NB4 (cell line): Measurements from ENCODE around the gene GGCX.

Experiments used
- TF ChIP-seq, protein P1 (sequence below): IDR thresholded peaks from one replicate; pipeline ENCODE4 v1.5.1; 2012; ENCODE audit warnings: low read depth, low read length
- TF ChIP-seq, protein P2 (sequence below): IDR thresholded peaks from 2 replicates; pipeline ENCODE4 v1.6.1; 2011; ENCODE audit warnings: low read depth, low read length

DNA sequence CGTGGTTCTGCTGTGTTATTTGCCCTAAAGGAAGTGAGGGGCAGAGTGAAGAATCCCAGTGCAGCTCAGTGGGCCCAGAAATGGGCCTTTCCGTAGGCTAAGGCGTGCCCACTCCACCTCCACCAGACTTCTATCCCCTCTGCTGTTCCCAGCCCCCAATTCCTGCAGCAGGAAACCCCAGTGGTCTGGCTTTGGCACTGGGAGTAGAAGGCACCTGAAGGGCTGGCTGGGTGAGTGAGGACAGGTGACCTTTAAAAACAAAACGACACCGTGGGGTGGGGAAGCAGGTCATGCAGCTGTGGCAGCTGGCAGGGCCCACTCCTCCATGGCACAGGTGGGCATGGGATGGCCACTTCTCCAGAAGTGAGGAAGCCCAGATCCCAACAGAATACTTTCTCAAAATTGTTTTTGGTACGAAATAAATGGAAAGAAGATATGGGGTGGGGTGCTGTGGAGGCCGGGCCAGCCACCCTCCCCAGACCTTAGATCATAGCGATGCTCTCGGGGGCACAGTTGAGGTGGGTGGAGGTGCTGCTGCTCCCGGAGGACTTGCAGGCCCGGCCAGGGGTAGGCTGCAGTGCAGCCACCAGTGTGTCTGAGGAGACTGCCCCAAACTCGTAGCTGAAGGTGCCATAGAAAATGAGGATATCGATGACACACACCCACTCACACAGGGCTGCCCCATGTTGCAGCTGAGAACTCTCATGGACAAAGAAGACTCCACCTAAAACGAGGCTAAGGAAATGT, 37.5 kb upstream of the GGCX start:
- TF ChIP-seq, protein P1, sequence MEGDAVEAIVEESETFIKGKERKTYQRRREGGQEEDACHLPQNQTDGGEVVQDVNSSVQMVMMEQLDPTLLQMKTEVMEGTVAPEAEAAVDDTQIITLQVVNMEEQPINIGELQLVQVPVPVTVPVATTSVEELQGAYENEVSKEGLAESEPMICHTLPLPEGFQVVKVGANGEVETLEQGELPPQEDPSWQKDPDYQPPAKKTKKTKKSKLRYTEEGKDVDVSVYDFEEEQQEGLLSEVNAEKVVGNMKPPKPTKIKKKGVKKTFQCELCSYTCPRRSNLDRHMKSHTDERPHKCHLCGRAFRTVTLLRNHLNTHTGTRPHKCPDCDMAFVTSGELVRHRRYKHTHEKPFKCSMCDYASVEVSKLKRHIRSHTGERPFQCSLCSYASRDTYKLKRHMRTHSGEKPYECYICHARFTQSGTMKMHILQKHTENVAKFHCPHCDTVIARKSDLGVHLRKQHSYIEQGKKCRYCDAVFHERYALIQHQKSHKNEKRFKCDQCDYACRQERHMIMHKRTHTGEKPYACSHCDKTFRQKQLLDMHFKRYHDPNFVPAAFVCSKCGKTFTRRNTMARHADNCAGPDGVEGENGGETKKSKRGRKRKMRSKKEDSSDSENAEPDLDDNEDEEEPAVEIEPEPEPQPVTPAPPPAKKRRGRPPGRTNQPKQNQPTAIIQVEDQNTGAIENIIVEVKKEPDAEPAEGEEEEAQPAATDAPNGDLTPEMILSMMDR, result no peak
- TF ChIP-seq, protein P2, sequence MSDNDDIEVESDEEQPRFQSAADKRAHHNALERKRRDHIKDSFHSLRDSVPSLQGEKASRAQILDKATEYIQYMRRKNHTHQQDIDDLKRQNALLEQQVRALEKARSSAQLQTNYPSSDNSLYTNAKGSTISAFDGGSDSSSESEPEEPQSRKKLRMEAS, result no peak
